ENCODE measurements around the gene SCYL1. TPM values are rescaled to one million over a fixed set of nuclear protein-coding genes. Genes with fewer than 3 reads are reported as not detected.
A peak's percentile ranks its signal among the peaks of the same experiment; 100 is the strongest.

Gene SCYL1
- total and polyA plus RNA-seq, 2 experiments from 2014 or later, result 52.7 to 66.1 TPM

DNA sequence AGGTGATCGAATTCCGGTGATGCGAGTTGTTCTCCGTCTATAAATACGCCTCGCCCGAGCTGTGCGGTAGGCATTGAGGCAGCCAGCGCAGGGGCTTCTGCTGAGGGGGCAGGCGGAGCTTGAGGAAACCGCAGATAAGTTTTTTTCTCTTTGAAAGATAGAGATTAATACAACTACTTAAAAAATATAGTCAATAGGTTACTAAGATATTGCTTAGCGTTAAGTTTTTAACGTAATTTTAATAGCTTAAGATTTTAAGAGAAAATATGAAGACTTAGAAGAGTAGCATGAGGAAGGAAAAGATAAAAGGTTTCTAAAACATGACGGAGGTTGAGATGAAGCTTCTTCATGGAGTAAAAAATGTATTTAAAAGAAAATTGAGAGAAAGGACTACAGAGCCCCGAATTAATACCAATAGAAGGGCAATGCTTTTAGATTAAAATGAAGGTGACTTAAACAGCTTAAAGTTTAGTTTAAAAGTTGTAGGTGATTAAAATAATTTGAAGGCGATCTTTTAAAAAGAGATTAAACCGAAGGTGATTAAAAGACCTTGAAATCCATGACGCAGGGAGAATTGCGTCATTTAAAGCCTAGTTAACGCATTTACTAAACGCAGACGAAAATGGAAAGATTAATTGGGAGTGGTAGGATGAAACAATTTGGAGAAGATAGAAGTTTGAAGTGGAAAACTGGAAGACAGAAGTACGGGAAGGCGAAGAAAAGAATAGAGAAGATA lies 25.7 kb upstream of the SCYL1 start, which contains the start of gene MALAT1:
TSS of gene MALAT1 (plus strand) at position 69 of the 736 bp plus-strand sequence.
- peaks cover 52% of the 10 kb centered on the region for H3F3A ChIP-seq (replicated peaks; ENCODE audit: low read depth)
- Mint-ChIP-seq H3K36me3 (ENCODE audit: low read depth) (no peaks in the 10 kb centered on the region; the same call in 2 of the 3 replicates), H3K4me3 (no peak within 1 kb of the TSS), H3K27ac (no peak within 1 kb of the TSS), H3K4me1 (peaks cover 21% of the 10 kb centered on the region), H3K9me3 (peaks cover 8% of the 10 kb centered on the region; the same call in 2 of the 3 replicates), H3K27me3 (ENCODE audit: insufficient read depth, low read depth, poor library complexity) (peaks cover 22% of the 10 kb centered on the region)
- peak within 1 kb of the TSS; percentile 84 for H3K4me2 ChIP-seq
- no peaks in the 10 kb centered on the region for H3K9me2 ChIP-seq (ENCODE audit: insufficient read depth)
- H3K79me2 ChIP-seq (replicated peaks; ENCODE audit: insufficient read depth), result peaks cover 61% of the 10 kb centered on the region
- H3K4me1 ChIP-seq (ENCODE audit: insufficient read depth), result peaks cover 23% of the 10 kb centered on the region
- H3K27ac ChIP-seq (ENCODE audit: low read depth), result peak within 1 kb of the TSS; percentile 100
- H3K27me3 ChIP-seq (ENCODE audit: insufficient read depth), result no peaks in the 10 kb centered on the region
- peaks cover 35% of the 10 kb centered on the region for H3K36me3 ChIP-seq (ENCODE audit: insufficient read depth)
- no peak within 1 kb of the TSS for H2AFZ ChIP-seq
- peak within 1 kb of the TSS; percentile 65 for H3K4me3 ChIP-seq
- ATAC-seq (no peak), DNase-seq (ENCODE audit: low spot score) (peak; percentile 98)
- TF ChIP-seq EZH2 (IDR thresholded peaks at IDR 0.05; ENCODE audit: low read depth, unreplicated experiment) (no peak), NANOG (IDR thresholded peaks at IDR 0.05; ENCODE audit: borderline replicate concordance) (no peak), STAT1 (IDR thresholded peaks at IDR 0.05; ENCODE audit: unreplicated experiment) (no peak), ZNF331 (CRISPR knock-in tag; IDR thresholded peaks at IDR 0.05; ENCODE audit: low read depth) (no peak), CTCF (conservative IDR thresholded peaks at IDR 0.05; ENCODE audit: low read depth in 2 of 2) (no peak), EZH2phosphoT487 (IDR thresholded peaks at IDR 0.05; ENCODE audit: unreplicated experiment) (no peak), ETS1 (IDR thresholded peaks at IDR 0.05) (peak; percentile 80; the same call in 1 of the 2 replicates), POLR2AphosphoS5 (IDR thresholded peaks at IDR 0.05; ENCODE audit: low read depth) (peak; percentile 99), ZNF114 (CRISPR knock-in tag; IDR thresholded peaks at IDR 0.05) (peak; percentile 98), ZNF462 (CRISPR knock-in tag; IDR thresholded peaks at IDR 0.05) (no peak), CREB1 (CRISPR knock-in tag; IDR thresholded peaks at IDR 0.05; ENCODE audit: low read depth) (peak; percentile 90), REST (IDR thresholded peaks at IDR 0.05; ENCODE audit: unreplicated experiment) (peak; percentile 22)
- peaks cover 48% of the 10 kb centered on the region for H4K20me1 ChIP-seq (replicated peaks; ENCODE audit: insufficient read depth)
